Loucy (cell line): ENCODE data around the gene KIF12.

ENCODE experiments used
- CTCF ChIP-seq: fragments of 200-600 bp; sonication (generic); conservative IDR thresholded peaks from 2 replicates; pipeline ENCODE4 v1.5.1; 2014; ENCODE audit warnings: mild to moderate bottlenecking, antibody characterized with exemption, low read length
- EZH2phosphoT487 ChIP-seq: fragments of 200-600 bp; IDR thresholded peaks from 2 replicates; pipeline ENCODE4 v1.6.1; 2018; ENCODE audit warnings: antibody characterized with exemption, mild to moderate bottlenecking, moderate library complexity, borderline replicate concordance

- TF ChIP-seq CTCF = no peak
- TF ChIP-seq EZH2phosphoT487 = no peak
Measured at GRCh38 chr9:114121227-114122135, 22.4 kb upstream of the KIF12 start.
